Epithelial cell of esophagus (primary cell): ENCODE measurements around the gene GNG12.

ENCODE experiments used
- DNase-seq: peaks from one replicate; pipeline ENCODE4 v3.0.0; 2010; ENCODE audit warnings: low read depth
- H3K4me3 ChIP-seq: 2 replicates; pipeline ENCODE4 v1.5.1; 2011; ENCODE audit warnings: mild to moderate bottlenecking, low read length, control low read depth
- CTCF ChIP-seq: IDR thresholded peaks from 2 replicates; pipeline ENCODE4 v1.5.1; 2011; ENCODE audit warnings: low read depth, mild to moderate bottlenecking, low read length, control low read depth, inconsistent platforms; ENCODE audit not compliant: insufficient read depth; ENCODE audit errors: missing control alignments

Gene GNG12

GRCh38 chr1:67780637-67781036, 52.6 kb downstream of the GNG12 start:
- H3K4me3 ChIP-seq, result no peak overlapping the region
- no peak for DNase-seq
- TF ChIP-seq CTCF, result no peak

GRCh38 chr1:67777440-67777839, 55.8 kb downstream of the GNG12 start:
- TF ChIP-seq CTCF, result no peak
- no peak for DNase-seq
- H3K4me3 ChIP-seq, result no peak overlapping the region

GRCh38 chr1:67777016-67777415, 56.3 kb downstream of the GNG12 start:
- TF ChIP-seq CTCF, result no peak
- no peak for DNase-seq

GRCh38 chr1:67773462-67773861, 59.8 kb downstream of the GNG12 start:
- no peak overlapping the region for H3K4me3 ChIP-seq
- no peak for DNase-seq
- TF ChIP-seq CTCF, result no peak

More at GRCh38 chr1:67777016-67777415, 56.3 kb downstream of the GNG12 start:
- no peak overlapping the region for H3K4me3 ChIP-seq

- DNase-seq, result no peak
- no peak for TF ChIP-seq CTCF
- no peak overlapping the region for H3K4me3 ChIP-seq
Observed at GRCh38 chr1:67771749-67772148, 61.5 kb downstream of the GNG12 start.

- peak; percentile 95 for DNase-seq
- H3K4me3 ChIP-seq, result no peak overlapping the region
- peak; percentile 54 for TF ChIP-seq CTCF
Observed at GRCh38 chr1:67771152-67771551, 62.1 kb downstream of the GNG12 start.

- no peak overlapping the region for H3K4me3 ChIP-seq
- no peak for DNase-seq
- no peak for TF ChIP-seq CTCF
Observed at GRCh38 chr1:67769633-67770256, 63.5 kb downstream of the GNG12 start.
